Purkinje cell (primary cell): ENCODE data around the gene OPRPN. TPM values are rescaled to one million over a fixed set of nuclear protein-coding genes. Genes with fewer than 3 reads are reported as not detected.

Source experiments
- polyA plus RNA-seq: library from polyadenylated mRNA; unstranded; fragments of >200 nt; fragmentation: Nextera tagmentation; gene quantifications from 2 replicates; pipeline ENCODE4 v1.2.1, GENCODE V29; 2014

OPRPN gene, protein sequence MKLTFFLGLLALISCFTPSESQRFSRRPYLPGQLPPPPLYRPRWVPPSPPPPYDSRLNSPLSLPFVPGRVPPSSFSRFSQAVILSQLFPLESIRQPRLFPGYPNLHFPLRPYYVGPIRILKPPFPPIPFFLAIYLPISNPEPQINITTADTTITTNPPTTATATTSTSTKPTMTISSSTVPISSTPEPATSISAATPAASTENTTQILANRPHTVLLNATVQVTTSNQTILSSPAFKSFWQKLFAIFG
- polyA plus RNA-seq, result not detected in 2 replicates

DNA sequence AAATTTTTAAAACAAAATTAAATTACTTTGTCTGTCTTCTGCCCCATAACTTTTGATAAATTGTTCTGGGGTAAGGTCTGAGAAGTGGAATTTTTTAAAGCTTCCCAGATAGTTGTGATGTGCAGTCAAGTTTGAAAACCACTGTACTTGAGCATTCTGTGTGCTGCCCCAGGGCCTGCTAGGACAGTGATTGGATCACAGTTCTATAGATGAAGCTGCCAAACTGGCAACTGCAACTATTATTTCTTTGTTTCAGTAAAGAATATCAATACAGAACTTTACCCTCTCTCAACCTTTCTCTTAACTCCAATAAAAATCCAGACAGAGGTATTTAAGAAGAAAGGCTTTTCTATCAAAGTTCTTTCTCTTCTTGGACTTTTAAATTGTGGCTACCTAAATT lies at the start of gene OPRPN:
TSS of gene OPRPN (plus strand) at position 361 of the 400 bp plus-strand sequence. CDS start 1,346 bp downstream, outside the sequence.

DNA sequence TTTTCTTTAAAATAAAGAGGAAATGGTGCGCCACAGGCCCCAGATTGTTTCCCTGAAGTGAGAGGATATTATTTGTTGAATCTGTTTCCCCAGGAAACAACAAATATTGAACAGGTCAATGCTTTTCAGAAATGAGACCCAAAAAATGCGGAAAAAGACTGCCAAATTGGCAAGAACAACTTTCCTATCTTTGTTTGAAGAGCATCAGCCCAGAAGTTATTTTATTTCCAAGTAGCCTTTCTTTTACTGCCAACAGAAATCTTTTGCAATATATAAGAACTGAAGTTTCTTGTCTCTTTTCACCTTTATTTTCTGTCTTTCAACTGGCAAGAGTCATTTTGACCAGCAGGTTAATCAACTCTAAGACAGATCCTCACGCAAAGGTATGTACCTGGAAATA lies 37.3 kb upstream of the OPRPN start, which contains the start of gene SMR3A:
TSS of gene SMR3A (plus strand) at position 301 of the 400 bp plus-strand sequence. CDS start 1,356 bp downstream, outside the sequence.

DNA sequence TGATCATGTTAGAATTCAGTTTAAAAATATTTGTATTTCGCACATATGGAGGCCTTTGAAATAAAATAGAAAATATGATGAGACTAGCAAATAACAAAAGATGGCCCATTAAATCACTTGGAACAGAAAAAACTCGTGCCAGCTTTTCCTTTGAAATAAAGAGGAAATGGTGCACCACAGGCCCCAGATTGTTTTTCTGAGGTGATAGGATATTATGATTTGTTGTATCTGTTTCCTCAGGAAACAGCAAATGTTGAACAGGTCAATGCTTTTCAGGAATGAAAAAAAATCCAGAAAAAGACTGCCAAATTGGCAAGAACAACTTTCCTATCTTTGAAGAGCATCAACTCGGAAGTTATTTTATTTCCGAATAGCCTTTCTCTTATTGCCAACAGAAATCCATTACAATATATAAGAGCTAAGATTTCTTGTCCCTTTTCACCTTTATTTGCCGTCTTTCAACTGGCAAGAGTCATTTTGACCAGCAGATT lies 15.0 kb upstream of the OPRPN start, which contains the start of gene SMR3B:
TSS of gene SMR3B (plus strand) at position 441 of the 491 bp plus-strand sequence. CDS start 1,380 bp downstream, outside the sequence.

Other genes with a start within 250 kb of the OPRPN start
- gene PRR27, start 243.7 kb upstream of the OPRPN start, polyA plus RNA-seq, result not detected in 2 replicates
- not detected in 2 replicates for gene ODAM, start 202.2 kb upstream of the OPRPN start, polyA plus RNA-seq
- not detected in 2 replicates for gene FDCSP, start 171.8 kb upstream of the OPRPN start, polyA plus RNA-seq
- not detected in 2 replicates for gene CSN3, start 155.3 kb upstream of the OPRPN start, polyA plus RNA-seq
- not detected in 2 replicates for gene CABS1, start 63.0 kb upstream of the OPRPN start, polyA plus RNA-seq
- not detected in 2 replicates for gene SMR3A, start 37.2 kb upstream of the OPRPN start, polyA plus RNA-seq
- gene SMR3B, start 14.8 kb upstream of the OPRPN start, polyA plus RNA-seq, result not detected in 2 replicates
- not detected in 2 replicates for gene MUC7, start 74.3 kb downstream of the OPRPN start, polyA plus RNA-seq
- gene AMTN, start 120.6 kb downstream of the OPRPN start, polyA plus RNA-seq, result not detected in 2 replicates
- gene AMBN, start 194.3 kb downstream of the OPRPN start, polyA plus RNA-seq, result not detected in 2 replicates
- gene ENAM, start 230.8 kb downstream of the OPRPN start, polyA plus RNA-seq, result not detected in 2 replicates